Uterine smooth muscle cell (primary cell): Measurements from ENCODE around the gene OR51B4. TPM values are rescaled to one million over a fixed set of nuclear protein-coding genes. Genes with fewer than 3 reads are reported as not detected.

Experiments
- total RNA-seq: library from RNA; depleted of rRNA; stranded (reverse); fragments of >200 nt; gene quantifications from 2 replicates; pipeline ENCODE4 v1.2.3, GENCODE V29; 2014

OR51B4 gene
- total RNA-seq, result 0.11 TPM in 1 of 2 replicates, not detected in the other

GRCh38 chr11:5301846-5302245 lies at the start of gene OR51B4:
Gene OR51B4 (minus strand): TSS chr11:5301946. CDS start chr11:5301946, 0 bp downstream.

GRCh38 chr11:5351208-5351607 lies 49.5 kb upstream of the OR51B4 start, which contains the start of gene OR51B6:
Gene OR51B6 (plus strand): TSS chr11:5351508. CDS start chr11:5351508, 0 bp downstream.

GRCh38 chr11:5343474-5344335 lies 42.0 kb upstream of the OR51B4 start, which contains the start of gene OR51B5:
Gene OR51B5 (minus strand): TSS chr11:5343524. CDS start chr11:5343524, 0 bp downstream.

GRCh38 chr11:5324197-5324596 lies 22.5 kb upstream of the OR51B4 start, which contains the start of gene OR51B2:
Gene OR51B2 (minus strand): TSS chr11:5324297. CDS start chr11:5324297, 0 bp downstream.

GRCh38 chr11:5269715-5270147 lies 32.0 kb downstream of the OR51B4 start, which contains the start of gene HBE1:
Gene HBE1 (minus strand): TSS chr11:5269945. CDS start chr11:5269890, 55 bp downstream.

GRCh38 chr11:5254646-5255413 lies 46.9 kb downstream of the OR51B4 start, which contains the start of gene HBG2:
Gene HBG2 (minus strand): TSS chr11:5254781. CDS start chr11:5254728, 53 bp downstream.

Other genes with a start within 250 kb of the OR51B4 start
- gene OR52E2, start 242.3 kb downstream of the OR51B4 start, total RNA-seq, result not detected in 2 replicates
- gene OR52E1, start 232.4 kb downstream of the OR51B4 start, total RNA-seq, result not detected in 2 replicates
- not detected in 2 replicates for gene OR52A5, start 163.6 kb downstream of the OR51B4 start, total RNA-seq
- gene OR52A1, start 147.2 kb downstream of the OR51B4 start, total RNA-seq, result not detected in 2 replicates
- gene OR51V1, start 101.3 kb downstream of the OR51B4 start, total RNA-seq, result not detected in 2 replicates
- gene HBB, start 74.9 kb downstream of the OR51B4 start, total RNA-seq, result not detected in 2 replicates
- gene HBD, start 67.5 kb downstream of the OR51B4 start, total RNA-seq, result 0.25 and 0.77 TPM in 2 replicates
- not detected in 2 replicates for gene HBG1, start 52.1 kb downstream of the OR51B4 start, total RNA-seq
- gene HBG2, start 47.2 kb downstream of the OR51B4 start, total RNA-seq, result not detected in 2 replicates
- gene HBE1, start 32.0 kb downstream of the OR51B4 start, total RNA-seq, result not detected in 2 replicates
- gene OR51B2, start 22.4 kb upstream of the OR51B4 start, total RNA-seq, result 0.12 TPM in 1 of 2 replicates, not detected in the other
- gene OR51B5, start 41.6 kb upstream of the OR51B4 start, total RNA-seq, result 0.12 TPM in 1 of 2 replicates, not detected in the other
- gene OR51B6, start 49.6 kb upstream of the OR51B4 start, total RNA-seq, result not detected in 2 replicates
- gene OR51M1, start 81.9 kb upstream of the OR51B4 start, total RNA-seq, result 0.11 TPM in 1 of 2 replicates, not detected in the other
- gene OR51Q1, start 120.2 kb upstream of the OR51B4 start, total RNA-seq, result not detected in 2 replicates
- 0.11 TPM in 1 of 2 replicates, not detected in the other for gene OR51I1, start 139.6 kb upstream of the OR51B4 start, total RNA-seq
- gene OR51I2, start 147.4 kb upstream of the OR51B4 start, total RNA-seq, result not detected in 2 replicates
- gene OR52D1, start 186.7 kb upstream of the OR51B4 start, total RNA-seq, result not detected in 2 replicates
- gene UBQLN3, start 208.0 kb upstream of the OR51B4 start, total RNA-seq, result 0.12 TPM in 1 of 2 replicates, not detected in the other
- gene UBQLNL, start 214.8 kb upstream of the OR51B4 start, total RNA-seq, result not detected in 2 replicates
- gene OR52H1, start 246.6 kb upstream of the OR51B4 start, total RNA-seq, result 0.66 and 1.1 TPM in 2 replicates